ENCODE results near the gene MICB. TPM values are rescaled to one million over a fixed set of nuclear protein-coding genes. Genes with fewer than 3 reads are reported as not detected.

MICB gene
- total RNA-seq, 4 donors from 2014 or later: 2.3 to 9.3 (median 3.8) TPM

DNA sequence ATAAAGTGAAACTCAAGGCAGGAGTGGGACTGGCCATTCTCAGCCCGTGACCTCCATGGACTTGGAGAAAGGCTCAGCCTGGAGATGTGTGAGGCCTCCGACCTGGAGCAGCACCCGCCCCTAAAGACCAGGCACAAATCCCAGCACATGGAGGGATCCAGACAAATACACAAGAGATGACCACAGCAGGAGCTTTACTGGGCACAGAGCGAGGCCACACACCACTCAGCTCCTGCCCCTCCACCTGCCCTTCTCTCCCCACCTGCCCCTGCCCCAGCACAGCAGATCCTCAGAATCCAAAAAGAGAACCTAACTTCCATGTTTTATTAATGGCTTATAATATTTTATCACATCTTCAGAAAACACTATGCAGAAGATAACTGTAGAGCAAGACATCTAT lies 20.4 kb upstream of the MICB start:
- TF ChIP-seq, protein P1, sequence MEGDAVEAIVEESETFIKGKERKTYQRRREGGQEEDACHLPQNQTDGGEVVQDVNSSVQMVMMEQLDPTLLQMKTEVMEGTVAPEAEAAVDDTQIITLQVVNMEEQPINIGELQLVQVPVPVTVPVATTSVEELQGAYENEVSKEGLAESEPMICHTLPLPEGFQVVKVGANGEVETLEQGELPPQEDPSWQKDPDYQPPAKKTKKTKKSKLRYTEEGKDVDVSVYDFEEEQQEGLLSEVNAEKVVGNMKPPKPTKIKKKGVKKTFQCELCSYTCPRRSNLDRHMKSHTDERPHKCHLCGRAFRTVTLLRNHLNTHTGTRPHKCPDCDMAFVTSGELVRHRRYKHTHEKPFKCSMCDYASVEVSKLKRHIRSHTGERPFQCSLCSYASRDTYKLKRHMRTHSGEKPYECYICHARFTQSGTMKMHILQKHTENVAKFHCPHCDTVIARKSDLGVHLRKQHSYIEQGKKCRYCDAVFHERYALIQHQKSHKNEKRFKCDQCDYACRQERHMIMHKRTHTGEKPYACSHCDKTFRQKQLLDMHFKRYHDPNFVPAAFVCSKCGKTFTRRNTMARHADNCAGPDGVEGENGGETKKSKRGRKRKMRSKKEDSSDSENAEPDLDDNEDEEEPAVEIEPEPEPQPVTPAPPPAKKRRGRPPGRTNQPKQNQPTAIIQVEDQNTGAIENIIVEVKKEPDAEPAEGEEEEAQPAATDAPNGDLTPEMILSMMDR (IDR thresholded peaks at IDR 0.05; ENCODE audit: low read depth): no peak

DNA sequence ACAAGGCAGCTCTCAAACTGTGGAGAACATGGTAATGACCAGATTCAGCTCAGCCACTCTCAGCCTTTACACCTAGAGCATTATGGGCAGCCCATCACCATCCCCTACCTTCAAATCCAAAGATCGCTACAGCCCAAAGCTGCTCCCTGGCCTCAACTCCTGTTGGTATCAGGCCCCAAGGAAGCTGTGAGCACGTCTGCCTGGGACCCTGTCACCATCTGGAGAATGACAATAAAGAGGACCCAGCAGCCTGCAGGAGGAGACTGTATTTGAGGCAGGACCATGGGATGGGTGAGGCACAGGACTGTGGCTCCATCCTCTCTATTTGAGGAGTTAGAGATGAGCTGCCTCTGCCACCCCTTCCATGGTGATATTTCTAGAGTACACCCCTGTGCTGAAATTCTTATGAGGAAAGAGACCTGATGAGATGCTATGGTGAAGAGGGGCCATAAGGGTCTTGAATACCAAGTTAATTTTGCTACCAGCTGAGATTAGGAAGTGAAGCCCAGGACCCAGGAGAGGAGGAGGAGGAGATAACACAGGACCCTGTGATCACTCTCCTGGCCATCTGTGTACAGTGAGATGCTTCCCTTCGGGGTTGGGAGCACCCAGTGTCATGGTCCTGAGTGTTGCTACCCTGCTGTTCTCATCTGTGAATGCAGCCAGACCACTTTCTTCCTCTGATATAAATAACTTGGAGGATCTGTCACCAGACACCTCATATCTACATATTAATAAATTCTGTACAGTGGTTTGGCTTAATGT lies 19.6 kb upstream of the MICB start:
- TF ChIP-seq, protein P1 (IDR thresholded peaks at IDR 0.05; ENCODE audit: low read depth): no peak

DNA sequence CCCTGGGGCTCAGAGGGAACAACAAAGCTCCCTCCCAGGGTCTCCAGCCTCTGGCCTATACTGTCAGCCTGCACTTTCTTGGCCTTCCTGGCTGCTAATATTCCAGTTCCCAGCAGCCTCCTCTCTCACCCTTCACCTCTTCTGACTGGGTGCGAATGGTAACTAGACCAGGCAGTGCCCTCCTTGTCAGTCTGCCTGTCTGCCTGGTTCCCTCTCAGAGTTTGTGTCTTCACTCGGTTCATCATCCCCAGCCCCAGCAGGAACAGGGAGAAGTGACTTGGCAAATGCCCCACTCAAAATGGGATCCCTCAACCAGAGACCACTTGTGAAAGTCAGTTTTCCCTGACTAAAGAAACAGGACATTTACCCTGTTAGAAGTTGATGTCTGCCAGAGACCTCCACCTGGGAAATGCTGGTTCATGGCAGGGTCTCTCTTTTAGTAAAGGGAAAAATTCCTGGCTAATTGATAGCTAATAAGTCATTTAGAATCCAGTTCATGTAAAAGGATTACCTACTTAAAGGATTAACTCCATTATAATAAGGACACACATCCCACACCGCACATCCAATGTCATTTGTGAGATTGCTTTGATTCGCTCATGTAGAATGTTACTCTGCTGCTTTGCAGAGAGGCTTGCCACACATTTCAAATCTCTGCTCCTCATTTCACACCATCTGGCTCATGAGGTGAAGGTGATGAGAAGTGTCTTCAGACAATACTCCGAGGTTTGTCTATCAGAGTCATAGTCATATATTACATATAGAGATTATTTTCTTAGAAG lies 18.6 kb upstream of the MICB start:
- TF ChIP-seq, protein P1 (IDR thresholded peaks at IDR 0.05; ENCODE audit: low read depth): no peak

DNA sequence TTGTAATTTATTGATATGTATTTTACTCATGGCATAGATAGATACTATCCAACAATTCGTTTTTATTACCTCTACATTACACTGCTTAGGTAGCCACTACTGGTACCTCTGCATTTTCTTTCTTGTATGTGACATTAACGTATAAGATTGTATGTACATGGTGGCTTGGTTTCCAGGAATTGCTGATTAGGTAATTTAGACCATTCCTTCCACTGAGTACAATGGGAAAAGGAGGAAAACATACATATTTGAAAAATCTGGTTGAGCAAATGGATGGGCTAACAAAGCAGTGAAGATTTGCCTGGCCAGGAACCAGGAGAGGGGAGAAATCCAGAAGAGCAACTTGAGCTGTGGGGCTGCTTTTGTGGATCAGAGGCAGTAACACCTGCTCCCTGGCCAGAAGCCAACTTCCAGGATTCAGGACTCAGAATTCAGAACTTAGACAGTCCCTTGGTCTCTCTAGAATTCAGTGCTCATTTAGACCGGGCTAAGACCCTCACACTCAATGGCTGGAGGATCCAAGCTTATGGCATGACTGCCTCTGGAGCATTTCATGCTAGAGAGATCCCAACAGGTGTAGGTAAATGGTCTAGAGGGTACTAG lies 17.9 kb upstream of the MICB start:
- TF ChIP-seq, protein P1 (IDR thresholded peaks at IDR 0.05; ENCODE audit: low read depth): no peak

DNA sequence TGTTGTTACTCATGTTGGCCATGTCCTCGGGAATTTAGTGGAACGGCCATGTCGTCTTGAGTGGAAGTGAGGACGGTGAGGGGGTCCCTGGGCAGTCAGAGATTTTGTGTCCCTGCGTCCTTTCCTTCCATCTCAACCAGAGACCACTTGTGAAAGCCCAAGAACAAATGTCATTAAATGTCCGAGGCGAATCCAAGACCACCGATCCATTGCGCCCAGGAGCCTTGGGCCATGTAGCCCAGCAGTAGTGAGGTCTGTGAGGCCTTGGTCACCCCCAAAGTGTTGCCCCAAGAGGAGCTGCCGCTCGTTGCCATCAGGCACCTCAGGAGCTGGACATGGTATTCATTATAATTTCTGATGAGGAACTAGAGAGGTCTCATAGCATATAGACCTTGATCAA lies 17.4 kb upstream of the MICB start:
- TF ChIP-seq, protein P1 (IDR thresholded peaks at IDR 0.05; ENCODE audit: low read depth): no peak

DNA sequence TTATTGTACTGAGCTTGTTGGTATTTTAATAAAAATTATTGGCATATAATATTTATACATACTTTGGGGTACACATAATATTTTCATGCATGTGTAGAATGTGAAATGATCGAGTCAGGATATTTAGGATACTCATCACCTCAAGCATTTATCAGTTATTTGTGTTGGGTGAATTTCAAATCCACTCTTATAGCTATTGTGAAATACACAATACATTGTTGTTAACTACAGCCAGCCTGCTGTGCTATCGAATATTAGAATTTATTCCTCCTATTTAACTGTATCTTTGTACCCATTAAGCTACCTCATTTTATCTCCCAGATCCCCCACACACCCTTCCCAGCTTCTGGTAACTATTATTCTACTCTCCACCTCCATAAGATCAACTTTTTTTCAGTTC lies 14.6 kb upstream of the MICB start:
- TF ChIP-seq, protein P1 (IDR thresholded peaks at IDR 0.05; ENCODE audit: low read depth): no peak

DNA sequence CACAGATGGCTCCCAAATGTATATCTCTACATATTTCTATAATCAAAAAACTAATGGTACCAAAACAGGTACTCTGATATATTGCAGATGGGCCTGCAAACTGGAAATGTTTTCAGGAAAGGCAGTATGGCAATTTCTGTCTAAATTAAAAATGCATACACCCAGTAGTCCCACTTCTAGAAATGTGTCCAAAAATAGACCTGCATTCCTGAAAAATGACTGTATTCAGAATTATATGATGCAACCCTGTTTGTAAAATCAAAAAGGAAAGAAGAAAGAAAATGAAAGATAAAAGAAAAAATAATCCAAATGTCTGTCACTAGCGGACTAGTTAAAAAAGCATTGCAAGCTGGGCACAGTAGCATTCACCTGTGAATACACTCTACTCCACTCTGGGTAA lies 12.9 kb upstream of the MICB start:
- TF ChIP-seq, protein P1 (IDR thresholded peaks at IDR 0.05; ENCODE audit: low read depth): no peak

All from subcutaneous adipose tissue (tissue), 4 donors.